ENCODE results near the gene TRPC6. TPM values are rescaled to one million over a fixed set of nuclear protein-coding genes. Genes with fewer than 3 reads are reported as not detected.

The TRPC6 gene
- total and polyA plus RNA-seq, 3 donors from 2014 or later, result 1.4 to 4.1 (median 3.7) TPM

GRCh38 chr11:101446726-101447125 lies 137.1 kb downstream of the TRPC6 start:
- intact Hi-C loops (cut with DNase I; ENCODE audit: low total_unique reads), result no loop called here
- Histone ChIP-seq H3K4me1 (peaks cover 7% of the 10 kb centered on the region), H3K36me3 (ENCODE audit: low read depth, missing control alignments) (no peaks in the 10 kb centered on the region), H3K4me3 (no peak overlapping the region), H3K9me3 (no peaks in the 10 kb centered on the region), H3K27me3 (no peaks in the 10 kb centered on the region), H3K27ac (no peak overlapping the region)
- TF ChIP-seq CTCF (IDR thresholded peaks at IDR 0.05), result no peak
- TF ChIP-seq POLR2A (IDR thresholded peaks at IDR 0.05), result no peak
- no peak for DNase-seq

- intact Hi-C loops (cut with DNase I; ENCODE audit: low total_unique reads), result no loop called here
- no peak for DNase-seq
- TF ChIP-seq POLR2A (IDR thresholded peaks at IDR 0.05), result no peak
- no peak for TF ChIP-seq CTCF (IDR thresholded peaks at IDR 0.05)
- Histone ChIP-seq H3K36me3 (ENCODE audit: low read depth, missing control alignments) (no peaks in the 10 kb centered on the region), H3K4me3 (no peak overlapping the region), H3K9me3 (no peaks in the 10 kb centered on the region), H3K27me3 (no peaks in the 10 kb centered on the region), H3K27ac (no peak overlapping the region), H3K4me1 (peaks cover 7% of the 10 kb centered on the region)
- 90 to 91% methylated on average over 1 of the region's 1 CpG for WGBS, 2 donors
Measured at GRCh38 chr11:101446238-101446637, 137.6 kb downstream of the TRPC6 start.

DNA sequence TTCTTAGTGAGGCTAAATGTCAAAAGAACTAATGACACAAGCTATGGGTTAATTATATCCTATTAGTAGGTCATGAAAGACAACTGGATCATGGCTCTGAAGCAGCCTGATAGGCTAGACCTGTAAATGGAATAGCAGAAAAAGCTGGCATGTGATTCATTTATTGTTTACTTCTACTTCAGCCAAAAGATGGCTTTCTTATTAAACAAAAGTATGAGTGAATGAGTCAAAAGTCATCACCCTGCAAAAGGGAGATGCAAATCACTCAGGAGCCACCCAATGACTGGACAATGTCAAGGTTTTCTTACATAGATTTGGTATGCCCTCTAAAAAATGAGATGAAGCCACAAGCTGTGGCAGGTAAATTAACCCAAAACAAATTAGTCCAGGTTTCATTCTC lies 138.0 kb downstream of the TRPC6 start:
- intact Hi-C loops (cut with DNase I; ENCODE audit: low total_unique reads), result no loop called here
- no peak for DNase-seq
- Histone ChIP-seq H3K9me3 (no peaks in the 10 kb centered on the region), H3K27me3 (no peaks in the 10 kb centered on the region), H3K4me3 (no peak overlapping the region), H3K36me3 (ENCODE audit: low read depth, missing control alignments) (no peaks in the 10 kb centered on the region), H3K4me1 (peaks cover 7% of the 10 kb centered on the region), H3K27ac (no peak overlapping the region)
- no peak for TF ChIP-seq CTCF (IDR thresholded peaks at IDR 0.05)
- TF ChIP-seq POLR2A (IDR thresholded peaks at IDR 0.05), result no peak

GRCh38 chr11:101444851-101445250 lies 139.0 kb downstream of the TRPC6 start:
- WGBS, 2 donors, result 69 to 85% methylated on average over 1 of the region's 1 CpG
- no peak overlapping the region for H3K27ac ChIP-seq
- H3K36me3 ChIP-seq (ENCODE audit: low read depth, missing control alignments), result no peaks in the 10 kb centered on the region
- TF ChIP-seq POLR2A (IDR thresholded peaks at IDR 0.05) (no peak), CTCF (IDR thresholded peaks at IDR 0.05) (no peak)
- H3K4me3 ChIP-seq, result no peak overlapping the region
- intact Hi-C loops (cut with DNase I; ENCODE audit: low total_unique reads), result no loop called here
- no peak for DNase-seq
- no peaks in the 10 kb centered on the region for H3K9me3 ChIP-seq
- no peaks in the 10 kb centered on the region for H3K27me3 ChIP-seq
- peaks cover 7% of the 10 kb centered on the region for H3K4me1 ChIP-seq

- no peak for DNase-seq
- WGBS, 2 donors, result 21 to 26% methylated on average over 5 of the region's 5 CpGs
- H3K4me1 ChIP-seq, result peaks cover 7% of the 10 kb centered on the region
Measured at GRCh38 chr11:101444164-101444563, 139.6 kb downstream of the TRPC6 start.

More at GRCh38 chr11:101444164-101444563, 139.6 kb downstream of the TRPC6 start:
- no peaks in the 10 kb centered on the region for H3K36me3 ChIP-seq (ENCODE audit: low read depth, missing control alignments)
- H3K9me3 ChIP-seq, result no peaks in the 10 kb centered on the region
- no peak for TF ChIP-seq CTCF (IDR thresholded peaks at IDR 0.05)
- TF ChIP-seq POLR2A (IDR thresholded peaks at IDR 0.05), result no peak
- H3K27me3 ChIP-seq, result no peaks in the 10 kb centered on the region
- H3K27ac ChIP-seq, result no peak overlapping the region
- H3K4me3 ChIP-seq, result no peak overlapping the region
- intact Hi-C loops (cut with DNase I; ENCODE audit: low total_unique reads), result no loop called here
